ENCODE results near the gene SLC7A11.

GRCh38 chr4:138267835-138268234 lies 25.7 kb upstream of the SLC7A11 start:
- TF ChIP-seq, protein P1, sequence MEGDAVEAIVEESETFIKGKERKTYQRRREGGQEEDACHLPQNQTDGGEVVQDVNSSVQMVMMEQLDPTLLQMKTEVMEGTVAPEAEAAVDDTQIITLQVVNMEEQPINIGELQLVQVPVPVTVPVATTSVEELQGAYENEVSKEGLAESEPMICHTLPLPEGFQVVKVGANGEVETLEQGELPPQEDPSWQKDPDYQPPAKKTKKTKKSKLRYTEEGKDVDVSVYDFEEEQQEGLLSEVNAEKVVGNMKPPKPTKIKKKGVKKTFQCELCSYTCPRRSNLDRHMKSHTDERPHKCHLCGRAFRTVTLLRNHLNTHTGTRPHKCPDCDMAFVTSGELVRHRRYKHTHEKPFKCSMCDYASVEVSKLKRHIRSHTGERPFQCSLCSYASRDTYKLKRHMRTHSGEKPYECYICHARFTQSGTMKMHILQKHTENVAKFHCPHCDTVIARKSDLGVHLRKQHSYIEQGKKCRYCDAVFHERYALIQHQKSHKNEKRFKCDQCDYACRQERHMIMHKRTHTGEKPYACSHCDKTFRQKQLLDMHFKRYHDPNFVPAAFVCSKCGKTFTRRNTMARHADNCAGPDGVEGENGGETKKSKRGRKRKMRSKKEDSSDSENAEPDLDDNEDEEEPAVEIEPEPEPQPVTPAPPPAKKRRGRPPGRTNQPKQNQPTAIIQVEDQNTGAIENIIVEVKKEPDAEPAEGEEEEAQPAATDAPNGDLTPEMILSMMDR (conservative IDR thresholded peaks at IDR 0.05; ENCODE audit: low read depth, low read length): no peak
- no peak for TF ChIP-seq EZH2 (IDR thresholded peaks at IDR 0.05; ENCODE audit: borderline replicate concordance, low read depth, low read length, poor library complexity, severe bottlenecking)

All from A673 (cell line).